Suppressor macrophage treated with lipopolysaccharide for 1 hour (primary cell): ENCODE data around the gene UBR1.
"Not testable (repeated sequence)": the region's sequence is repeated elsewhere in the genome, so short reads cannot be mapped to it uniquely, and the experiment has no call there.

ENCODE experiments used
- DNase-seq, 3 donors: peaks; one replicate each; pipeline ENCODE4 v3.0.0-alpha.2; 2020 to 2022

UBR1 gene

DNA sequence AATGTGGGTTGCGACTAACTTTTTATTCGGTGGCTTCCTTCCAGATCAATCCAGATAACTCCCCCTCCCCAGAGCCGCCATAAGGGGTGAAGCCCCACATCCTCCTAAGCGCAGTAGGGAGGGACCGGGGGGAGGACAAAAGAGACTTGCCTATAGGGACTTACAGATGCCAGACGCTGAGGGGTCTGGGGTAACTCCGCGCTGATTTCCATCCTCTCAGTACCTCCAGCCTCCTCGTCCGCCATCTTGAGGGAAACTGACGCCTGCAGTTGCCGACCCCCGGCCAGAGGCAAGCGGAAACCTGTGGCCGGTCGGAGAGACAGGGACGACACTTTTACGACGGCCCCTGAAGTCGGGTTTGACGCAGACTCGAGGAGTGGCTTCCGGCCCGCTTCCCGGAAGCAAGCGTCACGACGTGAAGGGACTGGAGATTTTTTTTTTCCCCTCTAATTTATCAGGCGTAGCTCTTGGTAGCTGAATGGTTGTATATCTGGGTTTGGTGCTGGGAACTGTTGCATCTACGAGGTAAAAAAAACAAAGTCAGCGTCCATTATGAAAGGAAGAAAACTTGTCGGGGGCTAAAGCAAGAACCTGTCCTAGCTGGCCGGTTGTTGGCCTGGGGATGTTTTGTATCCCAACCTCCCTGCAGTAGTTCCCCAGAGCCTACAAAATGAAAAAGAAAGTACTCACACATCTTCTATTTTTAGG is at the start of gene UBR1:
Gene UBR1 (minus strand): TSS at position 261 of the 708 bp plus-strand sequence. CDS start 16 bp downstream, at position 245.
- peak; percentile 94 to 95 (median 95) for DNase-seq

DNA sequence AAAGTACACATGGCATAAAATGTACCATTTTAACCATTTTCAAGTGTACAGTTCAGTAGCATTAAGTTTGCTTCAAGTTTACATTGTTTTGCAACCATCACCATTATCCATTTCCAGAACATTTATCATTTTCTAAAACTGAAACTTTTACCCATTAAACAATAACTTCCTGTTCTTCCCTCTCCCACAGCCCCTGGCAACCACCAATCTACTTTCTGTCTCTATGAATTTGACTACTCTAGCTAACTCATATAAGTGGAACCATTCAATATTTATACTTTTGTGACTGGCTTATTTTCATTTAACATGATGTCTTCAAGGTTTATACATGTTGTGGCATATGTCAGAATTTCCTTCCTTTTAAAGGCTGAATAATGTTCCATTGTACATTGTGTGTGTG is 47.4 kb upstream of the UBR1 start:
- no peak for DNase-seq

DNA sequence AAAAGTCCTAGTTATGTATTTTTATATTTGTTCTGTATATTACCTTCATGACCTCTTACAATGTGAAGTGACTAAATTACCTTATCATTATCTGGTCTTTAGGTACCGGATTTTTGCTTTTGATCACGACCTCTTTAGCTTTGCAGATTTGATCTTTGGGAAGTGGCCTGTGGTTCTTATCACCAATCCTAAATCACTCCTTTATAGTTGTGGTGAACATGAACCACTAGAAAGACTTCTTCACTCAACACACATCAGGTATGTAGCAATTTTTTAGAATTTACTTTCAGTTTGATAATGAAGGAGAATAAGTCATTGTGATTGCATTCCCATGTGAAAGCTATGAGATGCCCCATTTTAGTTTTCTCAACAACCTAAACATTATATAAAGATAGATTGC is 45.9 kb upstream of the UBR1 start:
- no peak for DNase-seq

DNA sequence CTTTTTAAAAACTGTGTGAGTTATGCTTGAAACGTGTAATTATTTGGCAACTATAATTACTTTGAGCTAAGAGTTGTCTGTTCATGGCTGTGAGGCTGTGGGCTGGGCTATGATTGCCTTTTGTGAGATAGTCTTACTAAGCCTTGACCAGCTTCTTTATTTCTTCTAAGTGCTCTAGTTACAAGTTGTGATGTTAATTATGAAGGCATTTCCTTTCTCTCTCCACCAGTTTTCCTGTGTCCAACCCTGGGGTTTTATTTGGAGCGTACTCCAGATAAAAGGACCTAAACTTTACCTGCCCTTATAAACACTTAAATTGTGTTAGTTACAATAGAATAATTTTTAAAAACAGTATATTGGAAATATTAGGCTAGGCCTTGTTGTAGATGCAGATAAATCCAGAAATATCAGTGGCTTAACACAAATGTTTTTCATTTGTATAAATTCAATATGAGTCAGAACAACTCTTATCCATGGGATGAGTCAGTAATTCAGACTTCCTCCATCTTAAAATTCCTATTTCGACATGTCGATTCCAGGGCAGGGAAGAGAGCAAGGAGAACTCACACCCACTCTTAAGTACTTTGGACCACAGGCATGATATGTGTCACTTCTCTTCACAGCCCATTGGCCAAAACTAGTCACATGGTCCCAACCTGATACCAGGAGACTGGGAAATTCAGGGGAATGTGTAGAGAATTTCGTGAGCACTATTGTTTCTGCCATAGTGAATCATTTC is 44.5 kb upstream of the UBR1 start:
- DNase-seq = peak; percentile 53 to 79 (median 66)

DNA sequence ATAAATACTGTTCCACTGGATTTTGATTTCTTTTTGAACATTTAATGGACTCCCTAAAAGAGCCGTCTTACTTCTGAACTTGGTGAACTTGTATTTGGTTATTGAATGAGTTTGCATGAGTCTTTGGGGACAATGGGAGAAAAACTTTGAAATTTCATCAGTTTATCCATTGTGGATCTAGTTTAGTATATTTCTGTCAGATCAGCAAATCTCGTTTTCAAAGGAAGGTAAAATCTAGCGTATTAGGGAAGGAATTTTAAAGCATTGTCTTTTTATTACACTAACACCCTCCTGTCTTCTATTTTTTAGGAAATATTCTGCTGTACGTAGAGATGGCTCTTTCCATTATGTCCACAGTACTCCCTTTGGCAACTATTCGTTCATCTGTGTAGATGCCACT is 40.3 kb upstream of the UBR1 start:
- no peak for DNase-seq

DNA sequence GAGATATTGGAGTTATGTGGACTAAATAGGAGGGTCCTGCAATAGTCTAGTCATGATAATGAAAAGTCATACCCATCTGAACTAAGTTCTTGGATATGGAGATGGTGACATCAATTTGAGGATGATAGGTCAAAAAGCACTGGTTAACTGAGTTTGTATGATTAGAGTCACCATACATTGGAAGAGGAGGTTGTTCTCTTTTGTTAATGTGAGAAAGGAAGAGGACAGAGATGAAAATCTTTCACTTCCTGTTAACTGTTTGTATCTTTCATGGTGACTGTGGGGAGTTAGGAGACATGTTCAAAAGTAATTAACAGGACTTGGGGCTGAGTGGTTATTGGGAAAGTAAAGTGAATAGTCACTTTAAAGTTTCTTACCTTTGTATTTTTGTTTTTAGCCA is 38.7 kb upstream of the UBR1 start:
- DNase-seq = peak in 1 of 3 donors; percentile 23

DNA sequence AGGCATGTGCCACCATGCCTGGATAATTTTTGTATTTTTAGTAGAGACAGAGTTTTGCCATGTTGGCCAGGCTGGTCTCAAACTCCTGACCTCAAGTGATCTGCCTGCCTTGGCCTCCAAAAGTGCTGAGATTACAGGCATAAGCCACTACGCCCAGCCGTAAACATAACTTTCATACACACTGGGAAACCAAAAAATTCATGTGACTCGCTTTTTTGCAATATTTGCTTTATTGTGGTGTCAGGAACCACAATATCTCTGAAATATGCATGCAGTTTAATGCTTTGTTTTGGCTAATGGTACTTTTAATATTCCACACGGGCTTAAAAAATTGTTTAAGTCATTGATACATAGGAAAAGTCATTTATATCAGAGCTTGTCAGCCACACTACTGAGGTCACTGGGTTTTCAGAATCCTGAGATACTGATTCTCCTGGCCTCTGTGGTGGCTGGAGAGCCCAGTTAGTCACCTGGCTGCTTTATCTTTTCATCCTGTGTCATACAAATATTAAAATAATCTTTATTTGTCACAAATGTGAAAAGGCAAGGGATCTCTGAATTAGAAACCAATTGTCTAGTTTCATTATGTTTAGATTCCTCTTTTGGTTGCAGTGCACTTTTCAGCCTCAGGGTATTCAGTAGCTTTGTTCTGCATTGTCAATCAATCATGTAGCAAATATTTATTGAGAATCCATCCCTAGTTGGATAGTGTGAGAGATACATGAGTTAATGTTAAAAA is 37.5 kb upstream of the UBR1 start:
- DNase-seq = peak in 2 of 3 donors; percentile 37

DNA sequence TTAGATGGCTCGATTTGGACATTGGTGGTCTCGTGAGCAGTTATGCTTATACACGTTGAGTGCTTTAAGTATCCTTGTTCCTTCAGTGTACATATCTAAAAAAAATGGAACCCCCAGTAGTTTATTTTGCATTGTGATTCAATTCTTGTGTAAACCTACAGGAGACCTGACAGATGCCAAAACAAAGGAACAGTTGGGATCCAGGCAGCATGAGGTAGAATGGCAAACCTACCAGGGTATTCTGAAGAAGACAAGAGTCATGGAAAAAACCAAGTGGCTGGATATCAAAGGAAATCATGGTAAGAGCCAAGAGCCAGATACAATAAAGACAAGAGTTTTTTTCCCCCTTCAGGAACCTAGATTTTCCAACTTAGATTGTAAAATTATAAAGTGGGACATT is 29.5 kb upstream of the UBR1 start:
- DNase-seq = no peak

DNA sequence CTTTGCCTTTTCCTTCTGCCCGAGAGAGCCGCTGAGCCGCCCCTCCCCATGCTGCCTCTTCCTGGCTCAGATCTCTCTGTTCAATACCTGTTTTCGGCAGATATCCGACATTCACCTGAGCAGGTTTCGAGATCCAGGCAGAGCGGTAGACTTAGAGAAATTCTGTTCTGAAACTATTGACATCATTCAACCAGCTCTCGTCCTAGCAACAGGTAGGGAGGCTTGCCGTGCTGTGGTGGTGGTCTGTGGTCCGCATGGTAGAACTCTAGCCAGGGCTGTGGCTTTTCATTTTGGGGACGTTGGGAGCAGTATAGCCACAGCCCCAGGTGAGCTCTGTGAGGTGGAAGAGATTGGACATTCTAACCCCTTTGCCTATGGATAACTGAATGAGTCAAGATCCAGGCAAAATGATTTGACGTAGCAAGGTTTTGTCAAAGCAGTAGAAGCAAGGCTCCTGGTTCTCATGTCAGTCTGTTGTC is 28.4 kb upstream of the UBR1 start:
- DNase-seq = no peak

DNA sequence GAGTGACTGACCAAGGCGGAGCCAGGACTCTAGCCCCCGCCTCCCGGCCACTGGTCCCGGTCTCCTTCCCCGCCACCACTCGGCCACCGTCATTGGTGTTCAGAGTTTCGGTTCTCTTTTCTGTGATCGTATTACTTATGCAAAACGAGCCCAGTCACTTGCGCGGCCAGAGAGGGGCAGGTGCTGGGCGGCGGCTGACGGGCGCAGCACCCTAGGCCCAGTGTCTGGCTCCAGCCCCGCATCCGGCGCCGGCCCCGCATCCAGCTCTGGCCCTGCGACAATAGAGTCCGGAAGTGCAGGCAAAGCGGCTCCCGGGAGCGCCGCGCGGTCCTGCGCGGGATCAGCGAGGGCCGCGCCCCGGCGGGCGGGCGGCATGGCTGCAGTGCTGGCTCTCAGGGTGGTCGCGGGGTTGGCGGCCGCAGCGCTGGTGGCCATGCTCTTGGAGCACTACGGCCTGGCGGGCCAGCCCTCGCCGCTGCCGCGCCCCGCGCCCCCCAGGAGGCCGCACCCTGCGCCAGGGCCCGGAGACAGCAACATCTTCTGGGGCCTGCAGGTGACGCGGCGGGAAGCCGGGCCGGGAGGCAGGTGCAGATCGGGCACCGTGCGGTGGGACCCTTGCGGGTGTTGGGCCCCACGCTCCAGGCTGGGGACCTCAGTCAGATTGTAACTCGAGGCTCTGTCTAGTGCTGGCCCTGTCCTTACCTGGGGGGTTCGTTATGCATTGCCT is 27.8 kb upstream of the UBR1 start, which contains the start of gene TMEM62:
Gene TMEM62 (plus strand): TSS at position 157 of the 727 bp plus-strand sequence. CDS start 217 bp downstream, at position 374.
- peak; percentile 95 to 97 (median 96) for DNase-seq

DNA sequence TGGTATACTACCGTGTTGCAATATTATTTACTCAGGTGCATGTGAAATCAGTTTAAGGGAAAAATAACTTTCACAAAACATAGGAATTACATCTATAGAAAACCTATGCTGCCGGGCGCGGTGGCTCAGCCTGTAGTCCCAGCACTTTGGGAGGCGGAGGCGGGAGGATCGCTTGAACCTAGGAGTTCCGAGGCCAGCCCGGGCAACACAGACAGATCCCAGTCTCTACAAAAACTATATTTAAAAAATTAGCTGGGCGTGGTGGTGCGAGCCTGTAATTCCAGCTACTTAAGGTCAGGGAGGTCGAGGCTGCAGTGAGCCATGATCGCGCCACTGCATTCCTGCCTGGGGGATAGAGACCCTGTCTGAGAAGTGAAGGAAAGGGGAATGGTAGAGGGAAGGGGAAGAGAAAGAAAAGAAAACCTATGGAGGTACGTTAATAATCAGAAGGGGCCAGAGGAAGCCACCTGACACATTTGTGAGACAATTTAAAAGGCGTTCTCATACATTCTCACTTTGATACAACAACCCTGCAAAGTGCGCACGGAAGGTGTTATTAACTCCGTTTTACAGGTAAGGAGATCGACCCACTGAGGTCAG is 27.1 kb upstream of the UBR1 start:
- no peak for DNase-seq

DNA sequence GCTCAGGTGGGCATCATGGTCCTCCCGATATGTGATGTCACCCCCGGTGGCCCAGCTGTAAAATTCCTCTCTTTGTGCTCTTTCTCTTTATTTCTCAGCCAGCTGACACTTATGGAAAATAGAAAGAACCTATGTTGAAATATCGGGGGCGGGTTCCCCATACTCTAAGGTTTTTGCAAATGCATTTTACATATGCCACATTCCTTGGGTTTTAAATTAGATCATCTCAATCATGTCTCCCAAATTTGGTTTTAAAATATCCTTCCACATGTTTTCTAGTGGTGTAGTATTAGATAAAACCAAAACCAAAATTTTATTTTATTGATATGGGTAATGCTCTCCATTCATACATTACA is 23.1 kb upstream of the UBR1 start:
- DNase-seq = peak; percentile 42 to 49 (median 47)

DNA sequence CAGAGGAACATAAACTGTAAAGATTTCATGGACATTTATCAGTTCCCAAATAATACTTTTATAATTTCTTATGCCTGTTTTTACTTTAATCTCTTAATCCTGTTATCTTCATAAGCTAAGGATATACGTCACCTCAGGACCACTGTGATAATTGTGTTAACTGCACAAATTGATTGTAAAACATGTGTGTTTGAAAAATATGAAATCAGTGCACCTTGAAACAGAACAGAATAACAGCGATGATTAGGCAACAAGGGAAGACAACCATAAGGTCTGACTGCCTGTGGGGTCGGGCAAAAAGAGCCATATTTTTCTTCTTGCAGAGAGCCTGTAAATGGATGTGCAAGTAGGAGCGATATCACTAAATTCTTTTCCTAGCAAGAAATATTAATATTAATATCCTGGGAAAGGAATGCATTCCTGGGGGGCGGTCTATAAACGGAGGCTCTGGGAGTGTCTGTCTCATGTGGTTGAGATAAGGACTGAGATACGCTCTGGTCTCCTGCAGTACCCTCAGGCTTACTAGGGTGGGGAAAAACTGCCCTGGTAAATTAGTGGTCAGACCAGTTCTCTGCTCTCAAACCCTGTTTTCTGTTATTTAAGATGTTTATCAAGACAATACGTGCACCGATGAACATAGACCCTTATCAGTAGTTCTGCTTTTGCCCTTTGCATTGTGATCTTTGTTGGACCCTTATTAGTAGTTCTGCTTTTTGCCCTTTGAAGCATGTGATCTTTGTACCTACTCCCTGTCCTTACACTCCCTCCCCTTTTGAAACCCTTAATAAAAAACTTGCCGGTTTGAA is 22.5 kb upstream of the UBR1 start:
- not testable (repeated sequence) for DNase-seq

DNA sequence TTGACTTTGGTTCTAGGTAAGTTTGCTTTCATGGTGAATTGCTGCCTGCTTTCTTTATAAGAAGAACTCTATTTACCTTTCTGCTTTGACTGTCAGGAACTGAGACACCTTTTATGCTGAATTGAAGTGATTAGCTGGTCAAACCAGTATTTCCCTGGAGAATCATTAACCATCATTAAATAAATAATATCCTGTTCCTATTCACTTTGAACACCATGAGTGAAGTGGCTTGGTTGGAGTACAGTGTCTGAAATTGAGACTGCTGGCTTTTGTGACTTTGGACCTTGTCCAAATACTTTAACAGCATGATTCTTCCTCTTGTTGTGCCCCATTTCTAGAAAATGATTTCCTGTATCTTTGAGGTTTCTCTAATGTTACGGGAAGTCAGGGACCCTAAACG is 21.9 kb upstream of the UBR1 start:
- no peak for DNase-seq

DNA sequence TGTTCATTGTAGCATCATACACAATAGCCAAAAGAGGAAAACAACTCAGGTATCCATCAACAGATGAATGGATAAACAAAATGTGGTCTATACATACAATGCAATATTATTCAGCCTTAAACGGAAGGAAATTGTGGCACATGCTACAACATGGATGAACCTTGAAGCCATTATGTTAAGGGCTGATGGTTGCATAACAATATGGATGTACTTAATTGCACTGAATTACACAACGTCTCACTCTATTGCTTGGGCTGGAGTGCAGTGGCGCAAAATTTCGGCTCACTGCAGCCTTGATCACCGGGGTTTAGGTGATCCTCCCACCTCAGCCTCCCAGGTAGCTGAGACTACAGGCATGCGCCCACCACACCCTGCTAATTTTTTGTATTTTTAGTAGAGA is 20.5 kb upstream of the UBR1 start:
- peak in 1 of 3 donors; percentile 50 for DNase-seq

DNA sequence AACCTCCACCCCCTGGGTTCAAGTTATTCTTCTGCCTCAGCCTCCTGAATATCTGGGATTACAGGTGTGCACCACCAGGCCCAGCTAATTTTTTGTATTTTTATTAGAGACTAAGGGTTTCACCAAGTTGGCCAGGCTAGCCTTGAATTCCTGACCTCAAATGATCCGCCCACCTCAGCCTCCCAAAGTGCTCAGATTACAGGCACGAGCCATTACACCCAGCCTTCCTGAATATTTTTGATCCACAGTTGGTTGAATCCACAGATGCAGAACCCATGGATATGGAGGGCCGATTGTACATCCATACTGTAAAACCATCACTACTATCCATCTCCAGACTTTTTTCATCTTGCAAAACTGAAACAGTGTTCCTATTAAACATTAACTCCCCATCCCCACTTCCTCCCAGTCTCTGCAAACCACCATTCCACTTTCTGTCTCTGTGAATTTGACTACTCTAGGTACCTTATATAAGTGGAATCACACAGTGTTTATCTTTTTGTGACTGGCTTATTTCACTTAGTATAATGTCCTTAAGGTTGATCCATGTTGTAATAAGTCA is 19.3 kb upstream of the UBR1 start:
- DNase-seq = no peak

DNA sequence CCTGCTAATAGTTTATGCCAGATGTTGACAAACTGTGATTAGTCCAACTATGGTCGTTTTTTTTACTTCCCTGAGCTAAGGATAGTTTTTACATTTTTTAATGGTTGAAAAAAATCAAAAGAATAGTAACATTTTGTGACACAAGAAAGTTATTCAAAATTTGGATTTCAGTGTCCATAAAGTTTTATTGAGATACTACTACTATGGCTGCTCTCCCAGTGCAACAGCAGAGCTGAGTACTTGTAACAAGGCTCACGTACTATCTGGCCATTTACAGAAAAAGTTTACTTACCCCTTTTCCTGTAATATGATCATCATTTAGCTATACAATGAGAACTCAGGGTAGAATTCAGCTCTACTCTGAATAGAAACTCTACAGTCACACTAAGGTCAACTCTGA is 16.0 kb upstream of the UBR1 start:
- DNase-seq = no peak

DNA sequence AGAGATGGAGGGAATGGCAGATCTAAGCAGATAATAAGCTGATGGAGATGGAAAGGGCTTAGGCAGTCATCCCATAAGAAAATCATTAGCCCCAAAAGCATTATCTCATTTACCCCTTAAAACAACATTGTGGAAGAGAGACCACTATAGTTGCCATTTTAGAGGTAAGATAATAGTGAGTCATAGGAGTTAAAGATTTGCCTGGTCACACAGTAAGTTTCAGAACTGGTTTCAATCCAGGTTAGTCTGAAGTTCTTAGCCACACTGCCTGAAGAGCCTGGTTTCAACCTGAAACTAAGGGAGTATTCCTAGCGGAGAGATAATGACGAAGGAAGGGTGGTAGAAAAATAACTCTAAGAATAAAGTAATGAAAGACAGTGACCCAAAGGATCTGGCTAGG is 13.0 kb upstream of the UBR1 start:
- DNase-seq = no peak

DNA sequence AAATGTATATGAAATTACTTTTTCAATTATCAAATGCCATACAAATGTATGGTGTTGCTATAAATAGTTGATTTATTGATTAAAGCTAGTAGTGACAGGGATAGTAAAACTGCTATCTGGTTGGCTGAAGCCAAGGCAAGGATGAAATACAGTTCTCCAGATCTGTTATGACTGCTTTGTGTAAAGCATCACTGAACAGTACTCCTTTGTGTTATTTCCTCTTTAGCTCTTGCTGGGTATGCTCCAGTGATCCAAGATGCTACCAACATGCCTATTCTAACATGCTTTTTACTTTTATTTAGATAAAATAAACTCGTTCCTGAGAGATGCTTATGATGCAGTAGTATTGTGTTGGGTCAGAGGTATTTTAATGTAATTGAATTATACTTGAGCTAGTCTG is 12.4 kb upstream of the UBR1 start:
- DNase-seq = no peak

DNA sequence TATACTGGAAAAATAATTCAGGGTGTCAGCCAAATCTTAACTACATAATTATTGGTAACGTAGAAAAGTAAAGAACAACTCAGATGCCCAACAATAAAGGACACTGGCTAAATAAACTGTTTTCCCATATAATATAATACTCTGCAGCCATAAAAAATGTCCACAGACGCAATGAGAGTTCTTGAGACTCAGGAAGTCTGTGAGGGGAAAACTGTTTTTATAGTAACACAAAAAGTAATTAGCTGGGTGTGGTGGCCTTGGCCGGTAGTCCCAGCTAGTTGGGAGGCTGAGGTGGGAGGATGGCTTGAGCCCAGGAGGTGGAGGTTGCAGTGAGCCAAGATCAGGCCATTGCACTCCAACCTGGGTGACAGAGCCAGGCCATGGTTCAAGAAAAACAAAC is 5.5 kb upstream of the UBR1 start:
- DNase-seq = no peak

DNA sequence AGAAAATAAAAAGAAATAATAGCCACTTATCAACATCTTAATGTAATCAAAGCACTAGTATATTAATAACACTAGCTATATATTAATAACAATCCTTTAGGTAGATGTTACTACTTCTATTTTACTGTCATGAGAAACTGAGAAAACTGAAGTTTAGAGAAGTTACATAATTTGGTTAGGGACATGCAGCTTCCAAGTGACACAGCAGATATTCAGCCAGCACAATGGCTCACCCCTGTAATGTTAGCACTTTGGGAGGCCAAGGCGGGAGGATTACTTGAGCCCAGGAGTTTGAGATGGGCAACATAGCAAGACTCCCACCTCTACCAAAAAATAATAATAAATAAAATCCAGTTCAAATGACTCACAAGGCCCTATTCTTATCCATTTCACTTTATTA is 1.9 kb upstream of the UBR1 start:
- peak; percentile 33 to 57 (median 53) for DNase-seq
